H1 (cell line): ENCODE measurements around the gene FAM50A.

Experiments used
- BRCA1 ChIP-seq: IDR thresholded peaks from 2 replicates; pipeline ENCODE4 v1.6.1; 2012; ENCODE audit warnings: low read depth, low read length, improper control_type of control experiment
- CBX5 ChIP-seq: fragments of 300-800, 300-1000 bp; sonication (generic); IDR thresholded peaks from 2 replicates; pipeline ENCODE4 v1.7.1; 2016; ENCODE audit warnings: antibody characterized with exemption, low read length, low read depth
- CEBPB ChIP-seq: IDR thresholded peaks from 2 replicates; pipeline ENCODE4 v1.6.1; 2012; ENCODE audit warnings: low read depth, low read length
- EGR1 ChIP-seq: IDR thresholded peaks from 2 replicates; pipeline ENCODE4 v1.6.1; 2011; ENCODE audit warnings: low read depth, low read length, borderline replicate concordance
- EZH2 ChIP-seq: fragments of 200-600 bp; sonication (generic); IDR thresholded peaks from 2 replicates; pipeline ENCODE4 v1.7.1; 2012; ENCODE audit warnings: low read depth, mild to moderate bottlenecking, moderate library complexity, low read length, inconsistent platforms; ENCODE audit not compliant: severe bottlenecking
- HDAC6 ChIP-seq: IDR thresholded peaks from one replicate; pipeline ENCODE4 v1.7.1; 2012; ENCODE audit warnings: low read depth, mild to moderate bottlenecking, inconsistent platforms, low read length, moderate library complexity
- JUN ChIP-seq: IDR thresholded peaks from 2 replicates; pipeline ENCODE4 v1.6.1; 2011; ENCODE audit warnings: low read depth, mild to moderate bottlenecking, improper control_type of control experiment, low read length
- POLR2A ChIP-seq, 2 experiments: IDR thresholded peaks; 1 replicate in 1 of 2; 2 replicates in 1 of 2; pipeline ENCODE4 v1.6.1; 2011; ENCODE audit warnings: low read depth in 2 of 2, low read length in 2 of 2, mild to moderate bottlenecking in 2 of 2; ENCODE audit errors: control extremely low read depth in 1 of 2
- RNF2 ChIP-seq: fragments of 200-900, 300-1000 bp; sonication (generic); IDR thresholded peaks from 2 replicates; pipeline ENCODE4 v1.7.1; 2016; ENCODE audit warnings: borderline replicate concordance, low read depth, mild to moderate bottlenecking, antibody characterized with exemption, low read length; ENCODE audit not compliant: poor library complexity, severe bottlenecking; ENCODE audit errors: missing control alignments
- SIN3A ChIP-seq, 2 experiments: IDR thresholded peaks in 1 of 2; conservative IDR thresholded peaks in 1 of 2; 2 replicates each; pipeline ENCODE4 v1.6.1; 2011 to 2012; ENCODE audit warnings: low read length in 2 of 2, improper control_type of control experiment in 1 of 2, low read depth in 1 of 2, mild to moderate bottlenecking in 1 of 2
- TAF1 ChIP-seq: IDR thresholded peaks from 2 replicates; pipeline ENCODE4 v1.6.1; 2011; ENCODE audit warnings: mild to moderate bottlenecking, low read depth, low read length
- TCF12 ChIP-seq: IDR thresholded peaks from 2 replicates; pipeline ENCODE4 v1.6.1; 2011; ENCODE audit warnings: low read depth, mild to moderate bottlenecking, low read length
- TF ChIP-seq, protein P1 (sequence below), 3 experiments: IDR thresholded peaks; 1 replicate in 2 of 3; 2 replicates in 1 of 3; pipeline versions ENCODE4 v1.5.1 to v1.6.1; 2011; ENCODE audit warnings: low read length in 3 of 3, mild to moderate bottlenecking in 3 of 3, inconsistent platforms in 2 of 3, low read depth in 1 of 3, moderate library complexity in 1 of 3; ENCODE audit not compliant: insufficient read depth in 1 of 3; ENCODE audit errors: control extremely low read depth in 1 of 3

GRCh38 chrX:154477891-154478477 is 34.0 kb downstream of the FAM50A start:
- TF ChIP-seq CEBPB (no peak), POLR2A (IDR thresholded peaks at IDR 0.05; ENCODE audit: control extremely low read depth in 1 of 2, low read depth in 2 of 2, low read length in 2 of 2) (no peak), SIN3A (conservative IDR thresholded peaks at IDR 0.05 in 1 of 2, IDR thresholded peaks at IDR 0.05 in 1 of 2; ENCODE audit: low read depth in 1 of 2, low read length in 2 of 2) (no peak), JUN (no peak), CBX5 (no peak), TCF12 (no peak), TAF1 (no peak), EZH2 (no peak), HDAC6 (no peak), RNF2 (no peak), BRCA1 (no peak), EGR1 (no peak)
- TF ChIP-seq, protein P1, sequence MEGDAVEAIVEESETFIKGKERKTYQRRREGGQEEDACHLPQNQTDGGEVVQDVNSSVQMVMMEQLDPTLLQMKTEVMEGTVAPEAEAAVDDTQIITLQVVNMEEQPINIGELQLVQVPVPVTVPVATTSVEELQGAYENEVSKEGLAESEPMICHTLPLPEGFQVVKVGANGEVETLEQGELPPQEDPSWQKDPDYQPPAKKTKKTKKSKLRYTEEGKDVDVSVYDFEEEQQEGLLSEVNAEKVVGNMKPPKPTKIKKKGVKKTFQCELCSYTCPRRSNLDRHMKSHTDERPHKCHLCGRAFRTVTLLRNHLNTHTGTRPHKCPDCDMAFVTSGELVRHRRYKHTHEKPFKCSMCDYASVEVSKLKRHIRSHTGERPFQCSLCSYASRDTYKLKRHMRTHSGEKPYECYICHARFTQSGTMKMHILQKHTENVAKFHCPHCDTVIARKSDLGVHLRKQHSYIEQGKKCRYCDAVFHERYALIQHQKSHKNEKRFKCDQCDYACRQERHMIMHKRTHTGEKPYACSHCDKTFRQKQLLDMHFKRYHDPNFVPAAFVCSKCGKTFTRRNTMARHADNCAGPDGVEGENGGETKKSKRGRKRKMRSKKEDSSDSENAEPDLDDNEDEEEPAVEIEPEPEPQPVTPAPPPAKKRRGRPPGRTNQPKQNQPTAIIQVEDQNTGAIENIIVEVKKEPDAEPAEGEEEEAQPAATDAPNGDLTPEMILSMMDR (IDR thresholded peaks at IDR 0.05; ENCODE audit: control extremely low read depth in 1 of 3, insufficient read depth in 1 of 3, low read depth in 1 of 3, low read length in 3 of 3): no peak
